Hematopoietic multipotent progenitor cell treated with erythropoietin and hydrocortisone succinate and interleukin-3 and kit ligand, for 15 days (in vitro differentiated cells): ENCODE data around the gene SGMS1.

ENCODE experiments used
- DNase-seq: peaks from one replicate; pipeline ENCODE4 v3.0.0-alpha.2; 2015; ENCODE audit warnings: low spot score

Gene SGMS1

GRCh38 chr10:50636618-50637579 lies 13.1 kb upstream of the SGMS1 start:
- DNase-seq = no peak

GRCh38 chr10:50635286-50635685 lies 11.5 kb upstream of the SGMS1 start:
- DNase-seq = no peak

- no peak for DNase-seq
Observed at GRCh38 chr10:50634479-50634878, 10.7 kb upstream of the SGMS1 start.

DNA sequence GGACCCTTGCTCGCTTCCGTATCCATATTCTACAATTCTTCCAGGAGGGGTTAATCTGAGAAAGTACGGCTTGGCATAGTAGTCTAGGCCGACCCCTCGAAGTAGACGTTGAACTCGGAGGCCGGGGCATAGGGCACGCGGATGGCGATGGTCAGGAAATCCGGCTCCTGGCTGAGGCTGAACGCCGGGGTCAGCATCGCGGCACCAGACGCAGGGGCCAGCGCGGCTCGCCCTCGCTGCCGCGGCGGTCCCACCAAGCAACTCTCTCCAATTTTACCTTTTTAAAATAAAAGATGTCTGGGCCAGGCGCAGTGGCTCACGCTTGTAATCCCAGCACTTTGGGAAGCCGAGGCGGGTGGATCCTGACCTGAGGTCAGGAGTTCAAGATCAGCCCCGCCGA lies 7.3 kb upstream of the SGMS1 start:
- DNase-seq = no peak

- no peak for DNase-seq
Observed at GRCh38 chr10:50629495-50630122, 5.9 kb upstream of the SGMS1 start.

- DNase-seq = no peak
Observed at GRCh38 chr10:50627896-50628295, 4.1 kb upstream of the SGMS1 start.

GRCh38 chr10:50627443-50627842 lies 3.7 kb upstream of the SGMS1 start:
- DNase-seq = no peak

DNA sequence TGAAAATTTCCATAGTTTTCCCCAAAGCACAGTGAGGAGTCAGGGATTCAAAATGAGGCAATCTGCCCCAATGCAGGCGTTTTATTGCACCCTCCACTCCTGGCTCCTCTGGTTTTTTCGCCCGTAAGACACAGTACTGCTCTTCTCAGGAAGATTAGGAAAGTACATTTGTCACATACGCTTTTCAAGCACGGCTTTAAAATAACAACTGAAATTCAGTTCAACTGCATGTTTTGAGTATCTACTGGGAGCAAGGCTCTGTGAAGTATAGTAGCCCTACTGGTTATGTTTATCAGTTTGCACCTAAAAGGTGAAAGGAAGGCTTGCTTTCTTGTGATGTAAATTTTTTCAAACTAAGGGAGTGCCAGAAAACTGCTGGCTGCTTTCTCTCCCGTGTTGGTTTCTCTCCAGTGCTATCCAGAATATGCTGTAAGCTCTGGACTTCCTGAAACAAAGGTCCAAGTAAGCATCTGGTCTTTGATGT lies 1.9 kb upstream of the SGMS1 start:
- peak; percentile 39 for DNase-seq

DNA sequence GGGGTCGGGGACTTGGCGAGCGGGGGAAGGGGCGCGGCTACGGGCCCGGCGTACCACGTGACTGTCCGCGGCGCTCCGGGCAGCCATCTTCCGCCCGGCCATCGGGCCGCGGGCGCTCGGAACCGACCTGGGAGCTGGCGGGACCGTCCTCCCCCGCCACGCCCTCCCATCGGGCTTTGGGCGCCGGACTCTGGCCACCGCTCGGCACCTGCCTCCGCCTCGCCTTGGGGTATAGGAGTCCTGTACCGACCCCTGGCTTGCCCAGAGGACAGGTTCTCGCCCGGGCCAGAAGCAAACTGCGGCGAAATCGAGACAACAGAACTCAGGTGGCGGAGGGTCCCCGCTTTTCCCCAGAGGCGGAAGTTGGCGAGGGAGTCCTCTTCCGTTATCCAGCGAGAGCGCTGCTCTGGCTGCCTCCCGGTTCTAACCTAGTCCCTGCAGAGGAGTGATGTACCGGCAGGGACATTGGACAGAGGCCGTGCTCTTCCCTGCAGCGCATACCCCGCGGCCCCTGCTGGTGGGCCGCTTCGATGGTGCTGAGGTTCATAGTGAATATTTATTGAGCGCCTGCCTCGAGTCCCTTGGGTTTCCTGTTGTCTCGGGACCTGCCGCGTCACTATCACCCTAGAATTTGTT lies 1.2 kb upstream of the SGMS1 start:
- peak; percentile 76 for DNase-seq

DNA sequence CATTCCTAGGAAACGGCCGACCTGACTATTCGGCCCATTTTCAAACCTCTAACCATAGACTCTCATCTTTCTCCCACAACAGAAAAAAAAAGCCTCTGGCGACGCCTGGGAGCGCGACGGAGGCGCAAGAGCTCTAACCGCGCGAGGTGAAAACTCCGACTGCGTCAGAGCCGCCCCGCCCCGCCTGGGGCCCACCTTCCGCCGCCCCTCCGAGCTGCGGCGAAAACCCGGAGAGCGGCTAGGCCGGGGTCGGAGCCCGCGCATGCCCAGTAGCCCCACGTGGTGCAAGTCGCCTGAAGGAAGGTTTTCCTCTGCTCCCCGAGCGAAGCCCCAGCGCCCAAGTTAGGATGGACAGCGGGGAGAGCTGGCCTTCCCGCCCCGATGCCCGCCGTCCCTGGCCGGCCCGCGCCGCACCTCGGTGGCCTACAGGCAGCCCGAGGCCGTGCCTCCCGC lies 683 bp upstream of the SGMS1 start:
- DNase-seq = peak; percentile 94

- DNase-seq = peak; percentile 52
Observed at GRCh38 chr10:50622706-50623662, 772 bp downstream of the SGMS1 start.

DNA sequence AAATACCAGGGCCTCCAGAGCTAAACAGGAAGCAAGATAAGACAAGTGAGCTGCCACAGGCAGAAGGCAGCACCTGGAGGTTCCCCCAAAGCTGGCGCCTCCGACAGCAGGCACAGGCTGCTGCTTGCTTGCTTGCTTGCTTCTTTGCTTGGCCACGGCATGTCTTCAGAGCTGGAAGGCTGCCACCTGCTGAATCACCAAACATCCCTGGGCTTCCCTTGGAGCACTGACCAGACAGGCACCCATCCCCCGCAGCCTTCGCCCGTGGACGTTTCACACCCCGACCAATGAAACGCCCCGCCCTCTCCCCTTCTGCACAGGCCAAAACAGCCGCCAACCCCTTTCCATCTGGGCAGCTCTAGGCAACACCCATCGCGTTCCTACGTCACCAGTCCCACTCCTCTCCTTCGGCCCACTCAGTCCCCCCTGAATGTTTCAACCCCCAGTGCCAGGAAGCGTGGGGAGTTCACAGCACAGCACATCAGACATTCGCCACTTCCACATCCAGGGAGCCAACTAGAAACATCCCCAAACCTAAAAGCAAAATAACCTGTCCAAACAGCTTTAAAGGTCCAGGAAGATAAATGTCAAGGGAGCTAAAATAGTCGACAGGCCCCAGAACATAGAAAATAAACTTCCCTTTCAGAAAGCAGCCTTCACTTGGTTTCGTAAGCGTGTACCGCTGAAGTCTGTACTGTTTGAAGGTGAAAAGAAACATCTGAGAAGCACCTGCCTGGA lies 1.6 kb downstream of the SGMS1 start:
- peak; percentile 85 for DNase-seq

DNA sequence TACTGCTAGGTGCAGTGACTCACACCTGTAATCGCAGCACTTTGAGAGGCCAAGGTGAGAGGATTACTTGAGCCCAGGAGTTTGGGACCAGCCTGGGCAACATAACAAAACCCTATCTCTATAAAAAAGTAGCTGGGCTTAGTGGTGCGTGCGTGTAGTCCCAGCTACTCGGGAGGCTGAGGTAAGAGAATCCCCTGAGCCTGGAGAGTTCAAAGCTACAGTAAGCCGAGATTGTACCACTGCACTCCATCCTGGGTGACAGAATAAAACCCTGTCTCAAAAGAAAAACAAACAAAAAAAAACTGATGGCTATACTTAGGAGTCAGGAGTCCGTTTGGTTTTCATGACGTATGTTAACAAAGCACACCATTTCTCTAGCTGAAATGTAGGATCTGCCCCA lies 2.9 kb downstream of the SGMS1 start:
- DNase-seq = no peak

DNA sequence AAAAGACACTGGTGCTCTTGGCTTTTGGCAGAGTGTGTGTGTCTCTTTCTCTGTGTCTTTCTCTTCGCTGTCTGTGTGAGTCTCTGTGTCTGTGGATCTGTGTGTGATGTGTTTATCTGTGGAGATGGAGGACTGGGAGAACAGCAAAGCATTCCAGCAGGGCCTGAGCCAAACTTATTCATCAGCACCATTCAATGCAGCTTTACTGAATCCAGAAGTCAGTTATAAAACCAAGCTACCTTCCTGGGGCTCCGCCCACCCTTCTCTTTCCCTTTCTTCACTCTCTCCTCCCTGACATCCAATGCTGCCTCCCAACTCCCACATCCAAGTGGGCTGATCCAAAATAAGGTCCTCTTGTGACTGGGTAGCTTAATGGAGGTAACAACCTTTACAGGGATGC lies 3.9 kb downstream of the SGMS1 start:
- DNase-seq = no peak

DNA sequence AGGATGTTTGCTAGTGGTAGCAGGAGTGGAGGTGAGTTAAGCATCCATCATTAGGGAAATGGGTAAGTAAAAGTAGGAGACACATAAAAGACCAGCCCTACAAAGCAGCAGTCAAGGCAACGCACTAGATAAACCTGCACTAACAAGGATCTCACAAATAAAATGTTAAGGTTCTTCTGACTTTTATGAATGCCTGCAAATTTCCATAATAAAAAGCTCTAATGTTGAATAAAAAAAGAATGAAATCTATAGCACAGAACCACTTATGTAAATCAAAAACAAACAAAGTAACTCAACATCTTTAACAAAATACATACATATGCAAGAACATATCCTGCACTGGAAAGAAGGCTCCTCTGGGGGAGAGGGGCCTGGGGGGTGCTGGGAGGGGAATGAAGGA lies 4.6 kb downstream of the SGMS1 start:
- DNase-seq = no peak

- DNase-seq = no peak
Observed at GRCh38 chr10:50618624-50619023, 5.1 kb downstream of the SGMS1 start.

DNA sequence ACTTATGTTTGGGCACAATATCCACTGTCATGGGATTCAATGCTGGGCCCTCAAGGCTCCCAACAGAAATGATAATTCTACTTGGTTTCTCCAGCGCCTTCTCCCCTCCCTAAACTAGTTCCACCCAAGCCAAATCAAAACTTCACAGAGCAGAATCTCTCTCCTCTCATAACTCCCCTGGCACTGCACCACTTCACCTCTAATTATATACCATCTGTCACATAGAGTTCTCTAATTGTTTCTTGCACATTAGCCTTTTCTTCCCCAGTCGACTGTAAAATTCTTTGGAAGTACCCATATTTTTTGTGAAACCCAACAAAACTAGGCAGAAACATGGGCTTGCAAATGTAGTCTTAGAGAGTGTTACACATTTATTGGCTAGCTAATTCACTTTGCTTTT lies 8.1 kb downstream of the SGMS1 start:
- DNase-seq = no peak

DNA sequence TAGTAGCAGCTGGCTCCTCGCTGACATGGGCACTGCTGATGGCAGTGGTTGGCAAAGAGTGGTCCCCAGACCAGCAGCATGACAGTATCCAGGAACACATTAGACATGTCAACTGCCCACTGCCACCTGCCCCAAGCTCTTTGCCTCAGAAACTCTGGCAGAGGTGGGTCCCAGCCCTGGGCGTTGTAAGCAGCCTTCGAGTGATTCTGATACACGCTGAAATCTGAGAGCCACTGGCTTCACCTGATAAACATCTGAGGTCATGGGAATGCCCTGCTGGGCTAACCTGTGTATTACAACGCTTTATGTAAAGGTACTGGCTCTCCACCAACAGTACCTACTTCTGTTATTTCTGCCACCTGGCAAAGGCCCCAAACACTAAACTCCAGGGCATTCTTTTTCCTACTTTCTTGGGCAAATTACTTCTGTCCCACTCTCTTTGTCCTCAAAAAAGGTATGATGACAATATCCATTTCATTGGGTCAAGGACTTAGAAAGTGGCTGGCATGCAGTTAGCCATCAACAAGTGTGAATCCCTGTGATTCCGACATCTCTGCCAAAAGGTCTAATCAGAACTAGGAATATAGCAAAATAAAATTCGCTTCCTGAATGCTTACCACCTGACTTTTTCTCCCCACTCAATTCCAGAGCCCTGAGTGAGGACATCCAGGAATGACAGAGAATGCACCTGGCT lies 9.2 kb downstream of the SGMS1 start:
- DNase-seq = peak; percentile 61

DNA sequence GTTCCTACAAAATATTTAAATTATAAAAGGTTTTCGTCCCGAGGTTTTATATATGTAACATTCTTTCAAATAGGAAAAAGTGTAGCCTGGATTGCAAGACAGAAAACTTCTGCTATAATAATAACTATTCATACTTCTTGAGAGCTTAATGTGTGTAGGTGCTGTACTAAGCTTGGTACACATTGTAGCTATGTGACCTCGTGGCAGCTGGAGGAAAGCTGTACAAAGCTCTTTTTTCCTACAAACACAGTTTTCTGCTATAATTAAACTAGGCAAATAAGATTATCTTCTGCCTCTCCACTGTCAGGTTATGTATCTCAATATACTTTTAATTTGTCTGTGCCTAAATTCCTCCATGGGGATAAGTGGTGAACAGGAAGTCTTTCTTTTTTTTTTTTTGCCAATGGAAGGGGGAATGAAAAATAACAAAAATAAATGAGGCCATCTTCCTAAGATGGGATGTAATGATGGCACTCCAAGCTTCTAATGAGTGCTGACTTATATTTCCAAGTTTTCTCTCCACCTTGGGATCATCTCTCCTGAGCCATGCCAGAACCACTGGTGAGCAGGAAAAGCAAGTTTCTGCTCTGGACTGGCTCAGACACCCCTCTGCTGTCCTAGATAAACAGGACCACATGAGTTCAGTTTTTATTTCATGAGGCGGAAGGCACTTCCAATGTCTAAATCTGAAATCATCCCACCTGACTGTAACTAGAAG lies 9.9 kb downstream of the SGMS1 start:
- DNase-seq = no peak

- no peak for DNase-seq
Observed at GRCh38 chr10:50613150-50613549, 10.6 kb downstream of the SGMS1 start.
